Measurements from ENCODE around the gene PARPBP.
"Not testable (repeated sequence)": the region's sequence is repeated elsewhere in the genome, so short reads cannot be mapped to it uniquely, and the experiment has no call there.

DNA sequence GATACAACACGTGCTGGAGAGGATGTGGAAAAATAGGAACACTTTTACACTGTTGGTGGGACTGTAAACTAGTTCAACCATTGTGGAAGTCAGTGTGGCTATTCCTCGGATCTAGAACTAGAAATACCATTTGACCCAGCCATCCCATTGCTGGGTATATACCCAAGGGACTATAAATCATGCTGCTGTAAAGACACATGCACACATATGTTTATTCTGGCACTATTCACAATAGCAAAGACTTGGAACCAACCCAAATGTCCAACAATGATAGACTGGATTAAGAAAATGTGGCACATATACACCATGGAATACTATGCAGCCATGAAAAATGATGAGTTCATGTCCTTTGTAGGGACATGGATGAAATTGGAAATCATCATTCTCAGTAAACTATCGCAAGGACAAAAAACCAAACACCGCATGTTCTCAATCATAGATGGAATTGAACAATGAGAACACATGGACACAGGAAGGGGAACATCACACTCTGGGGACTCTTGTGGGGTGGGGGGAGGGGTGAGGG is 27.1 kb downstream of the PARPBP start:
- not testable (repeated sequence) for TF ChIP-seq POLR2A (IDR thresholded peaks at IDR 0.05; ENCODE audit: borderline replicate concordance, extremely low read depth, insufficient read depth, insufficient read length); EZH2 (IDR thresholded peaks at IDR 0.05); POLR2AphosphoS5 (IDR thresholded peaks at IDR 0.05; ENCODE audit: low read depth, low read length); ZNF274 (IDR thresholded peaks at IDR 0.05; ENCODE audit: low read depth, low read length); SIN3A (IDR thresholded peaks at IDR 0.05; ENCODE audit: low read depth); YY1 (IDR thresholded peaks at IDR 0.05; ENCODE audit: extremely low read depth, insufficient replicate concordance, low read depth, low read length); SP1 (IDR thresholded peaks at IDR 0.05; ENCODE audit: low read depth); SRF (IDR thresholded peaks at IDR 0.05; ENCODE audit: low read depth)
- TF ChIP-seq, protein P1, sequence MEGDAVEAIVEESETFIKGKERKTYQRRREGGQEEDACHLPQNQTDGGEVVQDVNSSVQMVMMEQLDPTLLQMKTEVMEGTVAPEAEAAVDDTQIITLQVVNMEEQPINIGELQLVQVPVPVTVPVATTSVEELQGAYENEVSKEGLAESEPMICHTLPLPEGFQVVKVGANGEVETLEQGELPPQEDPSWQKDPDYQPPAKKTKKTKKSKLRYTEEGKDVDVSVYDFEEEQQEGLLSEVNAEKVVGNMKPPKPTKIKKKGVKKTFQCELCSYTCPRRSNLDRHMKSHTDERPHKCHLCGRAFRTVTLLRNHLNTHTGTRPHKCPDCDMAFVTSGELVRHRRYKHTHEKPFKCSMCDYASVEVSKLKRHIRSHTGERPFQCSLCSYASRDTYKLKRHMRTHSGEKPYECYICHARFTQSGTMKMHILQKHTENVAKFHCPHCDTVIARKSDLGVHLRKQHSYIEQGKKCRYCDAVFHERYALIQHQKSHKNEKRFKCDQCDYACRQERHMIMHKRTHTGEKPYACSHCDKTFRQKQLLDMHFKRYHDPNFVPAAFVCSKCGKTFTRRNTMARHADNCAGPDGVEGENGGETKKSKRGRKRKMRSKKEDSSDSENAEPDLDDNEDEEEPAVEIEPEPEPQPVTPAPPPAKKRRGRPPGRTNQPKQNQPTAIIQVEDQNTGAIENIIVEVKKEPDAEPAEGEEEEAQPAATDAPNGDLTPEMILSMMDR (IDR thresholded peaks at IDR 0.05 in 2 of 3, conservative IDR thresholded peaks at IDR 0.05 in 1 of 3; ENCODE audit: borderline replicate concordance in 1 of 3, insufficient read depth in 1 of 3, low read depth in 2 of 3, low read length in 2 of 3) = not testable (repeated sequence)
- TF ChIP-seq, protein P2, sequence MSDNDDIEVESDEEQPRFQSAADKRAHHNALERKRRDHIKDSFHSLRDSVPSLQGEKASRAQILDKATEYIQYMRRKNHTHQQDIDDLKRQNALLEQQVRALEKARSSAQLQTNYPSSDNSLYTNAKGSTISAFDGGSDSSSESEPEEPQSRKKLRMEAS (IDR thresholded peaks at IDR 0.05) = not testable (repeated sequence)

Data from HCT116 (cell line).